ENCODE data around the gene CFAP74.

The CFAP74 gene

DNA sequence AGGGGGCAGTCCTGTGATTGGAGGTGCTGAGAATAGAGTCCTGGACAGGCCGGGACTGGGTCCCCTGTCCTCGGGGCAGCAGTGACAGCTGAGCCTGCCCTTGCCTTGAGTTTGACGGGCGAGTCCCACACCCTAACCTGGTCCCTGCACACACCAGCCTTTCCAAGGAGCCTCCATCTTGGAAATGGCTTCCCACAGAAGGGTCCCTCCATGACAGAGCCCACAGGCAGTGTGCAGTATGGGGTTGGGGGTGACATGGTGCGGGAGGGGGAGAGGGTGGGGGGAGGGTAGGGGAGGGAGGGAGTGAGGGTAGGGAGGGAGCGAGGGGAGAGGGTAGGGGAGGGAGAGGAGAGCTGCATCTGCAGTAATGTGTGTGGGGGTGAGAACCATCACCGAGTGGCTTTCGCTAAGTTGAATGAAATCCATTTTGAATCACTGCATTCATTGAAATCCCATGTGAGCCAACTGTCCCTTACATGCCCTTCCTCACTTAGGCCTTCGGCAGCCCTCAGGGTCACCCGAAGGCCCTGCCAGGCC, 74.4 kb downstream of the CFAP74 start:
- no peak for DNase-seq (ENCODE audit: low read depth)

DNA sequence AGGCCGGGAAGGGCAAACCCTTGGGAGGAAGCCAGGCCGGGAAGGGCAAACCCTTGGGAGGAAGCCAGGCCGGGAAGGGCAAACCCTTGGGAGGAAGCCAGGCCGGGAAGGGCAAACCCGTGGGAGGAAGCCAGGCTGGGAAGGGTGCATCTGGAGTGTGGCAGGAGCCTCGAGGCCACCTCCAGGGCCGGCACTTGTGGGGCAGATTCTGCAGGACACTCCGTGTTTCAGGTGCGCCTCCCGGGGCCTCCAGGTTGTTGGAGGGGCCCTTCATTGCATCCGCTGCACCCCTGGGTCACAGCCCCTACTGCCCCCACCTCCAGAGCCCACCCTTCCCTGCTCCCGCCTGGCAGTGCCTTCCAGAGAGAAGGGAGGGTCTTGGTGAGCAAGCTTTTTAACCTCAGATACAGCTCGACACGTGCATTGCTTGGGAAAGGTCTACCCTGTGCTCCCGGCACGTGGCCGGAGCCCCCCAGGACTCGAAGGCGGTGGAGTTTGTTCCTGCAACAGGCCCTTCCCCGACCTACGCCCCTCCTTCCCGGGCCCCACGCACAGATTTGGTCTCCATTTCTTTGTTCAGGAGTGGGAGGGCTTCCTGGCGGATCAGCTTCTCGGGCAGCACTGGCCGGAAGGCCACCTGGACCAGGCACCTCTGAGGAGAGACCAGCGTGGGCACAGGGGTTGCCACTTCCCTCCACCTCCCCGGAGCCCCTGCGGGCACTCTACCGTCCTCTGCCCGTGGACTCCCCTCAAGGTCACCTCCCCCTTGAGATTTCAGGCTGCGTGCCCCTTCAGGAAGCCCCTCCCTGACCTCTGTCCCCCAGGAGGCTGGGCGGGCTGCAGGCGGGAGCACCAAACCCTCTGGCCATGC, 75.1 kb downstream of the CFAP74 start:
- no peak for DNase-seq (ENCODE audit: low read depth)

DNA sequence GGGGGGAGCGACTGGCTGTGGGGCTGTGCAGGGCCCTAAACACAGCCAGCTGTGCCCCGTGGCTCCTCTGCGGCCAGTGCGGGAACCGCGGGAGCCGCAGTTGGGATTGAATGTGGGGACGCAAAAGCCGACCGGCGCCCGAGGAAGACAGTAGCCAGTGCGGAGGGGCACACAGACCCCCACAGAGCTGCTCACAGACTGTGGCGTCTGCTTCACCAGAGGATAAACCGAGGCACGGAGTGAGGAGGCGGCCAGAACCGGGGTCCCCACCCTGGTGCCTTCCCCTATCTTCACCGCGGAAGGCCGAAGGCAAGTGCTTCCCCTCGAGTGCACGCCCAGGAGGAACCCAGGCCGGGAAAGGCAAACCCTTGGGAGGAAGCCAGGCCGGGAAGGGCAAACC, 75.8 kb downstream of the CFAP74 start:
- no peak for DNase-seq (ENCODE audit: low read depth)

DNA sequence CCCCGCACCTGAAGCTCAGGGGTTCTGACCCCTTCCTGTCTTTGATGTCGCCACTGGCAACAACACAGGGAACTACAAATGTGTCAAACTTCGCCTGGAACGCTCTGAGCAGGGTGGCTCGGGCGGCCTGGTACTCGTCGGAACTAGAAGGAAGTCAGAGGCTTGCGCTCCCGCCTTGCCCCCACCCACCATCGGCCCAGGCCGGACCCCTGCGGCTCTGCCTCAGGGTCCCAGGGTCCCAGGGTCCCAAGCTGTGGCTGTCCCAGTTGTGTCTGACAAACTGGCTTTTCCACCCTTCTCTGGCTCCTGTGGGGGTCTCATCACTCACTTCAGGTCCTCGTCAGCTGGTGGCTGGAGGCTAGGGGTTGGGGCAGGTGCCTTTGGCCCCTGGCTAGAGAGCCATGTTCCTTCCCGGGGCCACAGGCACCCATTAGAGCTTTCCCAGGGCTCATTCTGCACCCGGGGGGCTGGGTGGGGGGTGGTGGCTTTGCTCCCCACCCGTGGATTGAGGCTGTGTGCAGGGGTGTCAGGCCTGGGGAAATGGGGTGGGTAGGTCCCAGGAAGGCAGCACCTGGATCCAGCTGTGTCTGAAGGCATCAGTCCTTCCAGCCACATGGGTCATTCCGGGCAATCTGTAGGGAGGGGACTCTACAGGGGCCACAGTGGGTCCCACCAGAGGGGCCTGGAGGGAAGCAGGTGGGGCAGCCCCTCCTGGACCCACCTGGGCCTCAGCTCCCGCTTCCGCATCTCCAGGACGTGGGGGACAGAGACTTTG, 76.5 kb downstream of the CFAP74 start:
- no peak for DNase-seq (ENCODE audit: low read depth)

DNA sequence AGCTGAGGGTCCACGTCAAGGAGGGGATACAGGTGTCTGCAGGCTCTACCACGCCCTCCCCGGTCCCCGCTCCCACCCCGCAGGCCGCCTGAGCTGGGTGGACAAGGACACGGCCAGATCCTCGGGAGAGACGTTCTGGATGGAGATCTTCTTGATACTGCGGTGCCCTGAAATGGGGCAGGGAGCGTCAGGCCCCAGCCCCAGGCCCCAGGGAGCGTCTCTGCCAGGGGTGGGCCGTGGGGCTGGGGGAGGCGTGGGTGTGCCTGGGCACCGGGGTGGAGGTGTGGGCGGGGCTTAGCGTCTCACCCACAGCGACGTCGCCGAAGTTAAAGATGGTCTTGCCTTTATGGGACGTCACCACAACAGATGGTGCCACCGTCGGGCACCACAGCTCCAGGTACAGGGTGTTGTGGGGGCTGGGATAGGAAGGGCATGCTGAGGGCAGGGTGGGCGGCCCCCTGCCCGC, 77.2 kb downstream of the CFAP74 start:
- DNase-seq (ENCODE audit: low read depth) = no peak

DNA sequence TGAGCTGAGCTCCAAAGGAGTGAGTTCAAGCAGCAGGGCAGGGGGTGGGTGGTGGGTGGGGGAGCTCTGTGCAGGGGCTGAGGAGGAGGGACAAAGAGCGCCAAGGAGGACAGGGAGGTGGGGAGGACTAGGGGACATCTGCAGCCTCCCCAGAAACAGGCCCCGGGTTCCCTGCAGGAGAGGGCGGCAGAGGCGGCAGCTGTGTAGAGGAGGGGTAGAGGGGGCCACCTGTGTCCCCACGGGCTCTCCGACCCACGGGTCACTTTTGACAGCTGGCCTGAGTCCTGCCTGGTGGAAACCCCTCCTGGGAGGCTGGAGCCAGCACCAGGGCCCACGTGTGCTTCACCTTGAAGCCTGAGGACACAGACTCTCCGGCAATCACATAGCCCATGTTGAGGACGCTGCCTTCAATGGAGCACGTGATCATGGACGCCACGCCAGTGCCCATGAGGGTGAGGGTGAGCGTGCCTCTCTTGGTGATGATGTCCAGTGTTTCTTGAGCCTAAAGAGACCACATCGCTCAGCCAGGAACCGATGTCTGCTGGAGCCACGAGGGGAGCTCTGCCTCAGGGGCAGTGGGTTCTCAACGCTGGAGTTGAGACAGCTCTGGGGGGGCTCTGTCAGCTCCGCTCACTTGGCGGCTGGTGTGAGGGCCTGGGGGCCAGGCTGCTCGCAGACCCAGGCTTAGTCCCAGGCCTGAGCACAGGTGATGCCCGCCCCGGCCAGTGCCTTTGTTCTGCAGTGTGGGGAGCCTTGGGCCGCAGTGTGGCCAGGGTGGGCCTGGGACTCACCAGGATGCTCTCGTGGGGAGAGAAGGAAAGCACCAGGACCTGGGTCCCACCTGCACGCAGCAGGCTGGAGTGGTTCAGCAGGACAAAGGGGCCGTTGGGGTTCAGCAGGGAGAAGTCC, 77.9 kb downstream of the CFAP74 start:
- no peak for DNase-seq (ENCODE audit: low read depth)

DNA sequence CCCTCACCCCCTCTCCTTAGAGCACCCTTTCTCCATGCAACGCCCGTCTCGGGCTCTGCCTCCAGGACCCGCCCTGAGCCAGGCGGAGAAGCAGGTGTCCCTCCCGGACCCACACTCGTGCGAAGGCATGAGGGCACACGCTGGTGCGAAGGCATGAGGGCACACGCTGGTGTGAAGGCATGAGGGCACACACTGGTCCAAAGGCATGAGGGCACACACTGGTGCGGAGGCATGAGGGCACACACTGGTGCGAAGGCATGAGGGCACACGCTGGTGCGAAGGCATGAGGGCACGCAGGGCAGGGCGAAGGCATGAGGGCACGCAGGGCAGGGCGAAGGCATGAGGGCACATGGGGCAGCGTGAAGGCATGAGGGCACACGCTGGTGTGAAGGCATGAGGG, 78.7 kb downstream of the CFAP74 start:
- no peak for DNase-seq (ENCODE audit: low read depth)

DNA sequence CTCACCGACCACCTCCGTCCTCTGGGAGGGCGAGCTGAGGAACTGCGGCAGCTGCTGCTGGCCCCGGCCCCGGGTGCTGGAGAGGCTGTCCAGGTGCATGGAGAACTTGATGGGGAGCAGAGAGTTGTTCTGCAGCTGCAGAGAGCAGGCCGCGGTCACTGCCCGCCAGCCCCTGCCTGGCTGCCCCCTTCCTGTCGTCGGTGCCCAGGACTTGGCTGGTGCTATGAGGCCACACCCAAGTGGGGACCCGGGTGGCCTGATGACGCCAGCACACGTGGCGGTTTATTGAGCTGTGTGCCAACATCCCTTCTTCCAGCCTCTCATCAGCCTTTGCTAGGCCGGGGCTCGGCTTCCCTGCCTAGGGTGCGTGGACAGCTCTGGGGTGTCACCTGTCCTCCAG, 79.2 kb downstream of the CFAP74 start:
- DNase-seq (ENCODE audit: low read depth) = no peak

DNA sequence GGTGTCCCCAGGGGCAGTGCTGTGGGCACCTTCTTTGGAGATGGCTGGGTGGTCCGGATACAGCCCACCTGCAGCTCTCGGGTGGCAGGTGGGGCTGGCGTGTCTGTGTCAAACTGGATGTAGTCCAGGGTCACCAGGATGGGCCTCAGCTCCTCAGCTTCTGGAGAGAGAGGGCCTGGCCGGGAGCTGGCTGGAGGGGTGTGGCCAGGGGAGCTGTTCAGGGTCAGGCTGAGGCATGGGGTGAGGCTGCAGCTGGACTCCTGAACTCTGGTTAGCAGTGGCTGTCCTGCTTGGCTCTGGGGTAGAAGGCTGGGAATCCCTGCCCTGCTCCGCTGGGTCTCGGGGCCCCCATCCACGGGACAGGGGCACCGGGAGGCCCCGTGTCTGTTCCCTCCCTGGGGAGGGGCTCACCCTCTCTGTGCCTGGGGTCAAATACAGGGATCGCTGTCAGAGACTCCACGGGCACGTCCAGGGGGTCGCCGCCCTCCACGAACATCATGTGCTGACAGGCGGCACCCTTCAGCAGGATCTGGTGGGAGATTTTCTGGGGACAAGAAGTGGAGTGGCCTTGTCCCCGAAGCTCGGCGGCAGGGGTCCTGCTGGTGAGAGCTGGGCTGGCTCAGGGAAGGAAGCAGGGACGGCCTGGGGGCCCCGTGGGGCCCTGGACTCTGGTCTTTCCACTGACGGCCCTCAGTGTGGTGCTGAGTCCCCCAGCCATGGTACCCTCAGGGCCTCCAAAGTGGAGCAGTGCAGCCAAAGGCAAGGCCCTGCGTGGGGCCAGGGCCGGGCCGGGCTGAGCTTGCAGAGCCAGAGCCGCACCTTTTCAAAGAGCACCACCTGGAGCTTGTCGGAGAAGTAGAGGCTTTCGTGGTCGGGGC, 80.4 kb downstream of the CFAP74 start:
- DNase-seq (ENCODE audit: low read depth) = no peak

DNA sequence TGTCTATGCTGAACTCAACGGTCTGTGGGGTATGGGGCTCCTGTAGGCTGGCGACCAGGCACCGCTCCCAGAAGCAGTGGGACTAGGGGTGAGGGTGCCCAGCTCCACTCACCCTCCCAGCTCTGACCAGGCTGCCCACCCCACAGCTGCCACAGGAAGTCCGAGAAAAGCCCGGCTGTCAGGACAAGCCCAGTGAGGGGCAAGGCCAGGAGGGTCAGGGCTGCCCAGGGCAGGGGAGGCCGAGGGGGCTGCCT, 81.0 kb downstream of the CFAP74 start:
- no peak for DNase-seq (ENCODE audit: low read depth)

DNA sequence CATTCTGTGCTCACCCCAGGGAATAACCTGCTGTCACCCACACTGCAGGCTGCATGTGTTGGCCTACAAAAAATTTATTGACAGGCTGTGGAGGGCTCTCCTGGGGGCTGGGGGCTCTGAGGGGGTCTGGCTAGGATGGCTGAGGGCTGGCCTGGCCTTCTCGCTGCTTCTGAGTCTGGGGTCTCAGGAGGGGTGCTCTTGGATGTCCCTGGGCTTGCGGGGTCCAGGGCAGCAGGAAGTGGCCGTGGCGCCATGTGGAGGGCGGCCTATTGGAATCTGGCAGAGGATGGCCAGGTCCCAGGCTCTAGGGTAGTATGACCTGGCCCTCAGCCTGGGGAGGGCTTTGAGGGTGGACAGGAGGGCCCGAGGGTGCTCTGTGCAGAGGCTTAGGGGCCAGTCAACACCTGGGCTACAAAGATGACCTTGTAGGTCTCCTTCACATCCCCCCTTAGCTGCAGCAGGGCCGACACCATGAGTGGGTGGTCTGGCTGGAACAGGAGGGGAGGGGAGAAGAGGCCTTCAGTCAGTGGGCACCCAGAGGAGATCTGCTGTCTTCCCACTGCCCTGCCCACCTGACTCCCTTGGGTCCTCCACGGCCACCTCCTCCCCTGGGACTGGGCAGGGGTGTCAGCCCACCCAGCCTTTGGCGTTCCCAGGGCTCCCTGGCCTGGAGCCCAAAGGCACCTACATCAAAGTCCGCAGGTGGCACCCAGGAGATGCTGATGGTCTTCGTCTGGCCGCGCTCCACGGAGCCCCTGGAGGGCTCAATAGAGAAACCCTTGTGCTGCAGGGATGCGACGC, 81.5 kb downstream of the CFAP74 start:
- DNase-seq (ENCODE audit: low read depth) = no peak

DNA sequence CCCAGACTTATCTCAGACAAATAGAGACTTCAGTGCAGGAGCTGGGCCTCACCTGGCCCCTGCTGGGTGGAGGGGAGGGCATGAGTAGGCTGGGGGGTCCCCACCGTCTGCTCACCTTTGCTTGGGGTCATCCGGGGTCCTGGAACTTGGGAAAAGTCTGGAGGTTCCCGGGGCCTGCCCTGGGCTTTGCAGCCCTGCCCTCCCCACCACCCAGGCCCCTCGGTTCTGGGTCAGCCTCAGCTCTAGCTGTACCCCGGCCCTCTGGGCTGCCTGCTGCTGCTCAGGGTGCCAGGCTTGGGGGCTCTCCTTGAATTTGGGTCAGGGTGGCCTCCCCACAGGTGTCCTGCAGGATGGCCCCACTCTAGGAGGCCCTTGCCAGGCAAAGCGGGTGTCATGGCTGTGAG, 82.1 kb downstream of the CFAP74 start:
- DNase-seq (ENCODE audit: low read depth) = no peak

DNA sequence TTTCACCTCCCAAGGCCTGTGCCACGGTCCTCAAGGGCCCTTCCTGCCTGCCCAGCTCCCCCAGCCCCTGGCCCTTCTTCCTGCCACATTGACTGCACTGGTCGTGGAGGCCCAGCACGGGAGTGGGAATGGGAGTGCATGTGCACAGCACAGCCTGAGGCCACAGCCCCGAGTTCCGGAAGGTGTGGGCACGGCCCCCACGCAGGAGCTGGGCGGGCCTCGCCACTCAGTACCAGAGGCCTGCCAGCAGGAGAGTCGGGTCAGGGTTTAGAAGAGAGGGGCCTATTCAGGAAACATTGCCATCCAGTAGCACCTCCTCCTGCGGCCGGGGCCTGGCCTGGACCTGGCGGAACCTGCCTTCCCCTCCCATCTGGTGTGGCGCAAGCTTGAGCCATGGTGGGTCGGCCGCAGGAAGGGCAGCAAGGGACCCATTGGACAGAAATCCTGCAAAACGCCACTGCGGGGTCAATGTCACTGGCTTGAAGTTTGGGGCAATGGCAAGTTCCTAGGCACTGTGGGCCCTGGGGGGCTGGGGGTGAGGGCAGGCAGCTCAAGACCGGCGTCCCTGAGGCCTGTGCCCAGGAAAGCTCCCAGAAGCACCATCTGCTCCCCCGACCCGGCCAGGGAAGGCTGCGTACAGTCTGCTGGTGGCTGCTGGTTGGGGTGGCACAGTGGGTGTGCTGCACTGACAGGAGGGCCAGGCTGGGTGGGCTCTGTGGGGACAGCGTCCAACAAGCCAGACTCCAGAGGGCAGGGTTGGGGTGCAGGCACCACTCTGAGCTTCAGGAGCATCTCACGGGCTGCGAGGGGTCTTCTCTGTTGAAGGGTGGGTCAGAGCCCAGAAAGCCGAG, 82.8 kb downstream of the CFAP74 start:
- no peak for DNase-seq (ENCODE audit: low read depth)

DNA sequence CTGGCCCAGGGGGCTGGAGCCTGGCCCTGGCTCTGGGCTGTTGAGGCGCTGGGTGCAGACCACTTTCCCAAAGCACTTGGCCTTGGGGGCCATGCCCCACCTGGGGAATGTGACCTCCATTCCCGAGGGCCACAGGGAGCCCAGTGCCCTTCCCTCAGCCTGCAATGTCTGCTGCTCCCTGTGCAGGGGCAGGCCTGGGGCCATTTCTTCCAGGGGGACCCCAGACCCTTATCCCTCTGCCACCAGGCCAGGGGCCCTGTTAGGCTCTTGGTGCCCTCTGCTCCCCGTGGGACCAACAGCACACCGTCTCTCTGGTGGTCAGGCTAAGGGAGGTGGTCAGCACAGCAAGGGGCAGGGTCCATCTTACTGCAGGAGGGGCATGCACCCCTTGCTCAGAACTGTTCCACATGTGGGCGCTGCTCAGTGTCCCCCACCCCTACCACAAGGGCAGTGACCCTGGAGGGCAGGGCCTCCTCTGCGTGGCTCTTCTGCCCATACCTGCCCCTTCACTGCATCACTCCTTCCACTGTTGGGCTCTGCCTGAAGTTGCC, 83.5 kb downstream of the CFAP74 start:
- DNase-seq (ENCODE audit: low read depth) = no peak

DNA sequence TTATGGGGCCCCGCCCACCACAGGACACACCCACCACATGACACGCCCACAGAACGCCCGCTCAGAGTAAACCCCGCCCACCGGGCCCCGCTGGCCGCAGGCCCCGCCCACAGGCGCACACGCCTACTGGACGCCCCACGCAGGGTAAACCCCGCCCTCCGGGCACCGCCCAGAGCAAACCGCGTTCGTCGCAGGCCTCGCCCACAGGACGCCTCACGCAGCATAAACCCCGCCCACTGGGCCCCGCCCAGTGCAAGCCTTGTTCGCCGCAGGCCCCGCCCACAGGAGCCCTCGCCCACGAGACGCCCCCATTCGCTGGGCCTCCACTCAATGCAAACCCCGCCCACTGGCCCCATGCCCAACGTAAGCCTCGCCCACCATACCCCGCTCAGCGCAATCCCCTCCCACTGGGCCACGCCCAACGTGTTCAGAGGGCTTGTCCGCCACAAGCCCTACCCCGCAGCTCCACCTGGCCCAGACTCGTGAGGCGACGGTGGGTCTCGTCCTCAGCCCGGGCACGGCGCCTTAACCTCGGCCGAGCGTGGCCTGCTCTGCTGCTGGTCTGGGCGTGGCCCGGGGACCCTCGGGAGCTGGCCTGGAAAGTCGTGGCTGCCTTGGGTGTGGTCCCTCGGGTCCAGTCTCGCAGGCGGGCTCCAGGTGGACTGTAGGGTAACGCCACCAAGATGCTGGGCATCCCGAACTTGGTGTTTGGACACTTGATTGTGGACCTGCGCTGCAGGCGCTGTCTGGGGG, 84.1 kb downstream of the CFAP74 start:
- peak; percentile 67 for DNase-seq (ENCODE audit: low read depth)

DNA sequence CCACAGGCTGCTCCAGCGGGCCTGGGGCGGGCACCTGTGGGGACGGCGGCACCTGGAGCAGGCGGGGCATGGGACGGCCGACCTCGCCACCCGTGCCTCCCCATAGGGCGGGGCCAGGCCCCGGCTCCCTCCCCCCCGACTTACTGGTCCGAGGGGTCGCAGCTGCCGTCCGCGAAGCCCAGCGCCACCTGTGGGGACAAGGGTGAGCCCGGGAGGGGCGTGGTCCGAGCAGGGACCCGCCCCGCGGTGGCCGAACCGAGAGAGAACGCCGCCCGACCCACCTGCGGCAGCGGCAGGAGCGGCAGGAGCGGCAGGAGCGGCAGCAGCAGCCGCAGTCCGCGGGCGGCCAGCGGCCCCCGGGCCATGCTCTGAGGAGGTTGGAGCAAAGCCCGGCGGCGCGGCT, 84.7 kb downstream of the CFAP74 start, which contains the start of gene TMEM52:
TSS of gene TMEM52 (minus strand) at position 379 of the 403 bp plus-strand sequence. CDS start at position 365, 14 bp downstream.
- DNase-seq (ENCODE audit: low read depth) = no peak

DNA sequence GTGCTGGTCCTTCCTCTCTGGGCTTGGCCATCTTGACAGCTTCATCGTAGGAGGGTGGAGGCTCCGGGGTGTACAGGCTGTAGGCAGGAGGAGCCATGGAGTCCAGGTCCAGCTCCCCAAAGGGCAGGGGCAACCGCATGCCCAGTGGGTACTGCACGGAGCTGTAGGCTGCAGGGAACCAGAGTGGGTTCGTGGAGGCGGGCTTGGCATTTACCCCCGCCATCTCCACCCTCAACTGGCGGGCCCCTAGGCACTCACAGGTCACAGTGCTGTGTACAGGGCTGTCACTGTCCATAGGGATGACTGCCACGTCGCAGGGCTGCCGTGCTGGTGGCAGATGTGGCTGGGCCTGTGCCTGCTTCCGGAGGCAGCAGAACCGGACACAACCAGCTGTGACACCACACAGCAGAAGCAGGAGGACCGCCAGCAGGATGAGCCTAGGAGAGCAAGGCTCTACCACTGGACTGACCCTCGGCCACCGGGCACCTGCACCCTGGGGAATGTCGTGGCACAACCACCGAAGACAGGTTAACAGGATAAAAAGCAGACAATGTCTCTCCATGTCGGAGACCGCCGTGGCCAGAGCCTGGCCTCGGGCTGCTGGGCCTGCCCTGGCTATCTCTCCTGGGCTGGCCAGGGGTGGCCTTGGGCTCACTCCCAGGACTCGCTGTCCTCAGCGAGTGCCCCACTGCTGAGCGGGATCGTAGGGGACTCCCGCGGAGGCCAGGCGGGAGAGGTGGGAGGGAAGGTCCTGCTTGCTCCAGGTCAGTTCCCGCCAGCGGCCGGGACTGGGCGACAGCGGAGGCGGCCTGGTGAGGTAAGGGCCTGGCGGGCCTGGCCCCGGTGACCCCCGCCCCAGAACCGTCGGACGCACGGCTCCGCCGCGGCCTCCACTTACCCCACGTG, 85.3 kb downstream of the CFAP74 start:
- no peak for DNase-seq (ENCODE audit: low read depth)
